Measurements from ENCODE around the gene UCK1. TPM values are rescaled to one million over a fixed set of nuclear protein-coding genes. Genes with fewer than 3 reads are reported as not detected.
A peak's percentile ranks its signal among the peaks of the same experiment; 100 is the strongest.

The UCK1 gene
- total and polyA plus RNA-seq, 4 experiments from 2014 or later, result 25.8 to 39.7 (median 31.4) TPM

- peak overlapping the region in 6 of 8 donors; percentile 47 to 95 (median 91) for H3K4me3 Mint-ChIP-seq
- Histone ChIP-seq H3K4me1 (ENCODE audit: insufficient read depth, low read length) (peaks cover 71% of the 10 kb centered on the region), H3K4me3 (ENCODE audit: low read length in 2 of 2) (no peak overlapping the region), H3K36me3 (ENCODE audit: insufficient read depth, low read length) (peaks cover 37% of the 10 kb centered on the region), H3K27me3 (ENCODE audit: insufficient read depth, low read length) (no peaks in the 10 kb centered on the region), H3K27ac (ENCODE audit: low read depth, low read length) (peak overlapping the region; percentile 74), H3K9me3 (ENCODE audit: control insufficient read depth in 1 of 2, low read length in 2 of 2) (no peaks in the 10 kb centered on the region)
- CTCF ChIA-PET (ENCODE audit: partially characterized antibody), result interaction anchor here (1.4 to 2.4 kb wide), 5 partner anchors 21 to 149 kb away, joined by 4 to 13 read pairs (median 8); no protein-coding TSS in a partner anchor
- DNase-seq, result no peak
- peak overlapping the region; percentile 84 to 98 (median 96) for H3K27ac Mint-ChIP-seq
- H3K9me3 Mint-ChIP-seq, result peaks cover 0 to 2% (median 0%) of the 10 kb centered on the region in 8 donors
- peaks cover 35 to 64% (median 48%) of the 10 kb centered on the region in 4 donors for H3K4me1 Mint-ChIP-seq
- intact Hi-C loops (cut with micrococcal nuclease), result no loop called here
- no peaks in the 10 kb centered on the region for H3K27me3 Mint-ChIP-seq
- POLR2A ChIA-PET (ENCODE audit: partially characterized antibody), result interaction anchor here (0.5 to 4.2 kb wide), 14 partner anchors 12 to 244 kb away, joined by 3 to 24 read pairs (median 6); no protein-coding TSS in a partner anchor
- H3K36me3 Mint-ChIP-seq, result peaks cover 9 to 64% of the 10 kb centered on the region in 2 donors
Observed at GRCh38 chr9:131499254-131499767, 31.8 kb downstream of the UCK1 start.

DNA sequence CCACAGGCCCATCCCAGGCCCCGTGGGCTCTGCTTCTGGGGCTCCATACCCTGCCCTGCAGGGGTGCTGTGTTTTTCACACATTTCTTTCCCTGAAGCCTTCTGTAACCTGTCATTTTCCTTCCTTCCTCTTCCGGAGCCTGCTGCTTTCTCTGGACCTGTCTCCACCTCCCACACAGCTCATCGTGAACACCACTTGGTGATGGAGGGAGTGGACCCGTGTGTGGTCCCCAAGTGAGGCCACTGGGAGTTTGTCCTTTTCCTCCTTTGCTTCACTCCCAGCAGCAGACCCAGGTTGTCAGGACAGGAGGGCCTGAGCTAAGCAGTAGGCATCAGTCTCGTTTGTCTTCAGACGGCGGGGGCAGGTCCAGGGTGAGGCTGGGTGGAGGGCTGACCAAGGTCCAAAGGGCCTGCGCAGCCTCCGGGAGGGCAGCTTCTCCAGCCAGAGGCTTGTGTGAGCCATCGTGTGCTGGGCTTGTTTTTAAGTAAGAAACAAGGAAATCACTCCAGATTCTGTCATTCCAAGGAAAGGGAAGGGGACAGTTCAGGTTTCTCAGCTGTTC, 34.1 kb downstream of the UCK1 start:
- Mint-ChIP-seq H3K36me3 (peaks cover 33 to 78% of the 10 kb centered on the region in 2 donors), H3K27me3 (no peaks in the 10 kb centered on the region), H3K4me3 (no peak overlapping the region), H3K9me3 (peaks cover 0 to 2% (median 0%) of the 10 kb centered on the region in 8 donors), H3K4me1 (peaks cover 29 to 44% (median 34%) of the 10 kb centered on the region in 4 donors), H3K27ac (peak overlapping the region in 6 of 7 donors; percentile 15 to 85 (median 66))
- peaks cover 61% of the 10 kb centered on the region for H3K36me3 ChIP-seq (ENCODE audit: insufficient read depth, low read length)
- intact Hi-C loops (cut with micrococcal nuclease), result no loop called here
- no peak for DNase-seq
- H3K4me1 ChIP-seq (ENCODE audit: insufficient read depth, low read length), result peaks cover 54% of the 10 kb centered on the region
- H3K27ac ChIP-seq (ENCODE audit: low read depth, low read length), result no peak overlapping the region
- no peaks in the 10 kb centered on the region for H3K27me3 ChIP-seq (ENCODE audit: insufficient read depth, low read length)
- ChIA-PET CTCF (ENCODE audit: partially characterized antibody) (interaction anchor here (1.3 to 1.9 kb wide), 3 partner anchors 63 to 255 kb away, joined by 3 to 6 read pairs (median 4); no protein-coding TSS in a partner anchor), POLR2A (ENCODE audit: partially characterized antibody) (interaction anchor here (0.6 to 2.1 kb wide), 2 partner anchors 104 to 124 kb away, joined by 3 to 6 read pairs; no protein-coding TSS in a partner anchor)
- H3K9me3 ChIP-seq (ENCODE audit: control insufficient read depth in 1 of 2, low read length in 2 of 2), result no peaks in the 10 kb centered on the region
- no peak overlapping the region for H3K4me3 ChIP-seq (ENCODE audit: low read length in 2 of 2)

DNA sequence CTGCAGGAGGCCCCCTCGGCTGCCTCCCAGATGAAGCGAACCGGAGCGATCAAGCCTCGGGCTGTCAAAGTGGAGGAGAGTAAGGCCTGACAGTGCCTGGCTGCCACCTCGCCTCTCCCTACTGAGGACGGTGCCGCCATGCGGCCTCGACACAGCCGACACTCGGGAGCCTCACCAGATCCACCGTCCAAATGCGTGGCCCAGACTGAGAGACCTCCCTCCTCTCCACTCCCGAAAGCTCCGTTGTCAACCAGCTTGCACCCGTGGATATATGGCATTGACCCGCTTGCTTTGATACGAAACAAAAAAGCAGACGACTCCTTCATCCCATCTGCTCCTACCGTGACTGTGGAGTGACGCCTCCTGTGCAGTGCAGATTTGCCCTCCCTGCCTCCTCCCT, 35.3 kb downstream of the UCK1 start:
- Histone ChIP-seq H3K27me3 (ENCODE audit: insufficient read depth, low read length) (no peaks in the 10 kb centered on the region), H3K36me3 (ENCODE audit: insufficient read depth, low read length) (peaks cover 73% of the 10 kb centered on the region), H3K4me3 (ENCODE audit: low read length in 2 of 2) (no peak overlapping the region), H3K9me3 (ENCODE audit: control insufficient read depth in 1 of 2, low read length in 2 of 2) (no peaks in the 10 kb centered on the region), H3K27ac (ENCODE audit: low read depth, low read length) (no peak overlapping the region), H3K4me1 (ENCODE audit: insufficient read depth, low read length) (peaks cover 43% of the 10 kb centered on the region)
- peaks cover 0 to 2% (median 0%) of the 10 kb centered on the region in 8 donors for H3K9me3 Mint-ChIP-seq
- intact Hi-C loops (cut with micrococcal nuclease), result no loop called here
- H3K4me1 Mint-ChIP-seq, result peaks cover 21 to 33% (median 25%) of the 10 kb centered on the region in 4 donors
- peak in 1 of 5 donors; percentile 30 for DNase-seq
- ChIA-PET POLR2A (ENCODE audit: partially characterized antibody) (interaction anchor here (2.1 kb wide), 1 partner anchor 123 kb away, joined by 6 read pairs; no protein-coding TSS in a partner anchor), CTCF (ENCODE audit: partially characterized antibody) (interaction anchor here (1.3 to 1.9 kb wide), 2 partner anchors 64 to 146 kb away, joined by 3 to 6 read pairs; no protein-coding TSS in a partner anchor)
- peaks cover 39 to 84% of the 10 kb centered on the region in 2 donors for H3K36me3 Mint-ChIP-seq
- H3K4me3 Mint-ChIP-seq, result no peak overlapping the region
- H3K27ac Mint-ChIP-seq, result peak overlapping the region in 2 of 7 donors; percentile 65 to 84
- no peaks in the 10 kb centered on the region for H3K27me3 Mint-ChIP-seq

GRCh38 chr9:131494296-131494870, 36.7 kb downstream of the UCK1 start:
- peaks cover 29% of the 10 kb centered on the region for H3K4me1 ChIP-seq (ENCODE audit: insufficient read depth, low read length)
- no peak for DNase-seq
- ChIA-PET CTCF (ENCODE audit: partially characterized antibody) (interaction anchor here (1.4 kb wide), 1 partner anchor 145 kb away, joined by 4 read pairs; no protein-coding TSS in a partner anchor), POLR2A (ENCODE audit: partially characterized antibody) (no interaction called here)
- intact Hi-C loops (cut with micrococcal nuclease), result no loop called here
- Mint-ChIP-seq H3K36me3 (peaks cover 53 to 91% of the 10 kb centered on the region in 2 donors), H3K4me1 (peaks cover 11 to 19% (median 12%) of the 10 kb centered on the region in 4 donors), H3K27me3 (no peaks in the 10 kb centered on the region), H3K9me3 (no peaks in the 10 kb centered on the region), H3K27ac (peak overlapping the region in 2 of 7 donors; percentile 69 to 84), H3K4me3 (no peak overlapping the region)
- no peaks in the 10 kb centered on the region for H3K27me3 ChIP-seq (ENCODE audit: insufficient read depth, low read length)
- H3K27ac ChIP-seq (ENCODE audit: low read depth, low read length), result no peak overlapping the region
- H3K36me3 ChIP-seq (ENCODE audit: insufficient read depth, low read length), result peaks cover 87% of the 10 kb centered on the region
- H3K4me3 ChIP-seq (ENCODE audit: low read length in 2 of 2), result no peak overlapping the region
- H3K9me3 ChIP-seq (ENCODE audit: control insufficient read depth in 1 of 2, low read length in 2 of 2), result no peaks in the 10 kb centered on the region

GRCh38 chr9:131492070-131492469, 39.0 kb downstream of the UCK1 start:
- Histone ChIP-seq H3K4me3 (ENCODE audit: low read length in 2 of 2) (no peak overlapping the region), H3K9me3 (ENCODE audit: control insufficient read depth in 1 of 2, low read length in 2 of 2) (no peaks in the 10 kb centered on the region), H3K4me1 (ENCODE audit: insufficient read depth, low read length) (peaks cover 6% of the 10 kb centered on the region), H3K36me3 (ENCODE audit: insufficient read depth, low read length) (peaks cover 97% of the 10 kb centered on the region), H3K27ac (ENCODE audit: low read depth, low read length) (no peak overlapping the region), H3K27me3 (ENCODE audit: insufficient read depth, low read length) (no peaks in the 10 kb centered on the region)
- peak overlapping the region in 4 of 7 donors; percentile 19 to 71 (median 30) for H3K27ac Mint-ChIP-seq
- peak in 1 of 5 donors; percentile 27 for DNase-seq
- intact Hi-C loops (cut with micrococcal nuclease), result no loop called here
- CTCF ChIA-PET (ENCODE audit: partially characterized antibody), result interaction anchor here (1.2 to 2.1 kb wide), 2 partner anchors 14 to 142 kb away, joined by 4 to 5 read pairs; no protein-coding TSS in a partner anchor
- no peak overlapping the region for H3K4me3 Mint-ChIP-seq
- peaks cover 0 to 2% (median 0%) of the 10 kb centered on the region in 4 donors for H3K4me1 Mint-ChIP-seq
- H3K36me3 Mint-ChIP-seq, result peaks cover 70 to 92% of the 10 kb centered on the region in 2 donors
- POLR2A ChIA-PET (ENCODE audit: partially characterized antibody), result no interaction called here
- no peaks in the 10 kb centered on the region for H3K27me3 Mint-ChIP-seq
- H3K9me3 Mint-ChIP-seq, result no peaks in the 10 kb centered on the region

DNA sequence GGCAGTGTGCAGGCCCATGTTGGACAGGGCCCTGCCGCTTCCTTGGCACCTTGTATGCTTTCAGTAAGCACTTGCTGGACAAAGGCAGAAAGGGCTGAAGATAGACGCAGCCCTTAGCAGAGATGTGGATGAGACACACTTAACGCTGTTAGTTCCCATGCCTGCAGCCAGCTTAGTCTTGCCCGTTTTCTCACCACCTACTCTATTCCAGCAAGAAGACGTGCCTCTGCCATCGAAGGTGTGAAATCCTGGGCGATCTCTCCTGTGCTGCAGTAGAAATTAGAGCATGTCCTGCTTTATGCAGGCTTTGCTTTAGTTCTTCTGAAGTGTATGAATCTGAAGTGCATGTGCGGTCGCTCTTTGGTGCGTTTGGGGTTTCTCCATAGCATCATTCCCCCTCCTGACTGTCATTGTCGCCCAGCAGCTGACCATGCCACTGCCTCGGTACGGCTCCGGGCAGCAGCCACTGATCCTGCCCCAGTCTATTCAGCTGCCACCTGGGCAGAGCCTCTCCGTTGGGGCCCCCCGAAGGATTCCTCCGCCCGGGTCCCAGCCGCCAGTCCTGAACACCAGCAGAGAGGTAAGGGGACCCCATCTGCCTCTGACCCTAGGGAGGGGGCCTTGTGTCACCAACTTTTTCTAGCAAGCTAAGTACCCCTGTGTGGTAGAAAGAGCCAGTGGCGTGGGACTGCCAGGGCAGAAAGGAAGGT, 39.9 kb downstream of the UCK1 start:
- Histone ChIP-seq H3K27me3 (ENCODE audit: insufficient read depth, low read length) (no peaks in the 10 kb centered on the region), H3K27ac (ENCODE audit: low read depth, low read length) (no peak overlapping the region), H3K4me1 (ENCODE audit: insufficient read depth, low read length) (no peaks in the 10 kb centered on the region), H3K4me3 (ENCODE audit: low read length in 2 of 2) (no peak overlapping the region), H3K36me3 (ENCODE audit: insufficient read depth, low read length) (peaks cover 99% of the 10 kb centered on the region), H3K9me3 (ENCODE audit: control insufficient read depth in 1 of 2, low read length in 2 of 2) (no peaks in the 10 kb centered on the region)
- Mint-ChIP-seq H3K27ac (peak overlapping the region in 5 of 7 donors; percentile 44 to 72 (median 46)), H3K4me1 (peaks cover 0 to 2% (median under 1%) of the 10 kb centered on the region in 4 donors), H3K9me3 (no peaks in the 10 kb centered on the region), H3K27me3 (no peaks in the 10 kb centered on the region), H3K4me3 (peak overlapping the region in 1 of 8 donors; percentile 35), H3K36me3 (peaks cover 76 to 95% of the 10 kb centered on the region in 2 donors)
- intact Hi-C loops (cut with micrococcal nuclease), result no loop called here
- ChIA-PET POLR2A (ENCODE audit: partially characterized antibody) (interaction anchor here (1.0 kb wide), 1 partner anchor 96 kb away, joined by 3 read pairs; no protein-coding TSS in a partner anchor), CTCF (ENCODE audit: partially characterized antibody) (interaction anchor here (1.1 to 2.1 kb wide), 2 partner anchors 10 to 13 kb away, joined by 3 to 4 read pairs; no protein-coding TSS in a partner anchor)
- DNase-seq, result peak in 1 of 5 donors; percentile 7

Measured in CD4-positive, alpha-beta memory T cell (primary cell).